Measurements from ENCODE around the gene CXXC4.

Gene CXXC4

GRCh38 chr4:104472766-104473165, 21.9 kb downstream of the CXXC4 start:
- DNase-seq (ENCODE audit: low read depth) = no peak
- TF ChIP-seq CTCF (conservative IDR thresholded peaks at IDR 0.05; ENCODE audit: control insufficient read depth, insufficient read depth, low read depth, low read length) = no peak
- no peak overlapping the region for H3K4me3 ChIP-seq (ENCODE audit: control insufficient read depth, low read depth, low read length)

- TF ChIP-seq CTCF (conservative IDR thresholded peaks at IDR 0.05; ENCODE audit: control insufficient read depth, insufficient read depth, low read depth, low read length) = no peak
- no peak overlapping the region for H3K4me3 ChIP-seq (ENCODE audit: control insufficient read depth, low read depth, low read length)
- DNase-seq (ENCODE audit: low read depth) = no peak
These were observed 23.9 kb downstream of the CXXC4 start for GRCh38 chr4:104470770-104471169.

GRCh38 chr4:104469794-104470193, 24.9 kb downstream of the CXXC4 start:
- DNase-seq (ENCODE audit: low read depth) = no peak
- TF ChIP-seq CTCF (conservative IDR thresholded peaks at IDR 0.05; ENCODE audit: control insufficient read depth, insufficient read depth, low read depth, low read length) = no peak
- no peak overlapping the region for H3K4me3 ChIP-seq (ENCODE audit: control insufficient read depth, low read depth, low read length)

- no peak for DNase-seq (ENCODE audit: low read depth)
- TF ChIP-seq CTCF (conservative IDR thresholded peaks at IDR 0.05; ENCODE audit: control insufficient read depth, insufficient read depth, low read depth, low read length) = no peak
- no peak overlapping the region for H3K4me3 ChIP-seq (ENCODE audit: control insufficient read depth, low read depth, low read length)
These were observed 29.1 kb downstream of the CXXC4 start for GRCh38 chr4:104465619-104466018.

- no peak overlapping the region for H3K4me3 ChIP-seq (ENCODE audit: control insufficient read depth, low read depth, low read length)
- TF ChIP-seq CTCF (conservative IDR thresholded peaks at IDR 0.05; ENCODE audit: control insufficient read depth, insufficient read depth, low read depth, low read length) = no peak
- peak; percentile 37 for DNase-seq (ENCODE audit: low read depth)
These were observed 29.5 kb downstream of the CXXC4 start for GRCh38 chr4:104465201-104465600.

GRCh38 chr4:104462641-104463040, 32.1 kb downstream of the CXXC4 start:
- H3K4me3 ChIP-seq (ENCODE audit: control insufficient read depth, low read depth, low read length) = no peak overlapping the region
- DNase-seq (ENCODE audit: low read depth) = no peak
- TF ChIP-seq CTCF (conservative IDR thresholded peaks at IDR 0.05; ENCODE audit: control insufficient read depth, insufficient read depth, low read depth, low read length) = no peak

- H3K4me3 ChIP-seq (ENCODE audit: control insufficient read depth, low read depth, low read length) = no peak overlapping the region
- no peak for DNase-seq (ENCODE audit: low read depth)
- no peak for TF ChIP-seq CTCF (conservative IDR thresholded peaks at IDR 0.05; ENCODE audit: control insufficient read depth, insufficient read depth, low read depth, low read length)
These were observed 37.2 kb downstream of the CXXC4 start for GRCh38 chr4:104457308-104457981.
